Uterus (tissue), 4 donors: ENCODE data around the gene FILIP1L. TPM values are rescaled to one million over a fixed set of nuclear protein-coding genes. Genes with fewer than 3 reads are reported as not detected.

Experiments
- DNase-seq, 2 donors: peaks; one replicate each; pipeline ENCODE4 v3.0.0-alpha.2; 2019 to 2020
- H3K27ac ChIP-seq, 2 donors: fragments of 200-600 bp; sonication (generic); 1 replicate in 1 of 2; 2 replicates in 1 of 2; pipeline ENCODE4 v1.5.1; 2016 to 2018
- H3K27me3 ChIP-seq, 2 donors: fragments of 200-600 bp; sonication (generic); one replicate each; pipeline ENCODE4 v1.5.1; 2018 to 2019; ENCODE audit warnings: control low read depth in 1 of 2
- H3K36me3 ChIP-seq, 2 donors: fragments of 200-600 bp; sonication (generic); one replicate each; pipeline ENCODE4 v1.5.1; 2019; ENCODE audit warnings: control low read depth in 1 of 2
- H3K4me1 ChIP-seq, 2 donors: fragments of 200-600 bp; sonication (generic); one replicate each; pipeline ENCODE4 v1.5.1; 2018 to 2019; ENCODE audit warnings: control low read depth in 1 of 2
- H3K4me3 ChIP-seq, 2 donors: fragments of 200-600 bp; sonication (generic); 1 replicate in 1 of 2; 2 replicates in 1 of 2; pipeline ENCODE4 v1.5.1; 2018 to 2019; ENCODE audit warnings: mild to moderate bottlenecking in 1 of 2
- H3K9me3 ChIP-seq, 2 donors: fragments of 200-600 bp; sonication (generic); one replicate each; pipeline ENCODE4 v1.5.1; 2019; ENCODE audit warnings: control low read depth in 1 of 2
- CTCF ChIP-seq, 4 experiments: fragments of 200-600 bp in 2 of 4; fragments of 450-650 bp in 2 of 4; sonication (generic) in 2 of 4; IDR thresholded peaks; one replicate each; pipeline ENCODE4 v1.5.1; 2016 to 2019; ENCODE audit warnings: antibody characterized with exemption in 4 of 4, mild to moderate bottlenecking in 2 of 4, moderate library complexity in 1 of 4
- POLR2A ChIP-seq, 2 donors: fragments of 450-650 bp; IDR thresholded peaks; one replicate each; pipeline ENCODE4 v1.6.1; 2016; ENCODE audit warnings: antibody characterized with exemption in 2 of 2, mild to moderate bottlenecking in 1 of 2, moderate library complexity in 1 of 2
- intact Hi-C: fragments of 100-400 bp; cut with DNase I; formaldehyde crosslinking; loops from one replicate; pipeline ENCODE4 v1.15.1; 2023; ENCODE audit warnings: low total_unique reads
- total RNA-seq, 4 donors: library from RNA; depleted of rRNA in 3 of 4; stranded (reverse); fragments of >200 nt in 3 of 4; gene quantifications; one replicate each; pipeline versions ENCODE4 v1.1.0 to v1.2.4, GENCODE V29; 2014 to 2023
- donor health status: DM: yes; HTN: yes; CAD: no.

Gene FILIP1L
- total RNA-seq, 4 donors from 2014 or later: 48.5 to 99.1 (median 66.3) TPM

- Histone ChIP-seq H3K4me1 (peaks cover 0 to 10% of the 10 kb centered on the region in 2 donors), H3K27ac (peak overlapping the region; percentile 76 to 79)
These were observed 174.4 kb downstream of the FILIP1L start for GRCh38 chr3:99939876-99940275.

GRCh38 chr3:99938270-99938911 lies 175.9 kb downstream of the FILIP1L start:
- TF ChIP-seq CTCF (IDR thresholded peaks at IDR 0.05) (no peak), POLR2A (IDR thresholded peaks at IDR 0.05) (no peak)
- Histone ChIP-seq H3K27me3 (no peaks in the 10 kb centered on the region), H3K4me3 (no peak overlapping the region), H3K27ac (peak overlapping the region; percentile 76 to 79), H3K4me1 (peaks cover 0 to 6% of the 10 kb centered on the region in 2 donors), H3K36me3 (no peaks in the 10 kb centered on the region), H3K9me3 (no peaks in the 10 kb centered on the region)
- intact Hi-C loops: no loop called here
- DNase-seq: no peak

More at GRCh38 chr3:99939876-99940275, 174.4 kb downstream of the FILIP1L start:
- Histone ChIP-seq H3K4me3 (no peak overlapping the region), H3K36me3 (no peaks in the 10 kb centered on the region), H3K27me3 (no peaks in the 10 kb centered on the region), H3K9me3 (no peaks in the 10 kb centered on the region)
- DNase-seq: no peak
- intact Hi-C loops: no loop called here
- TF ChIP-seq CTCF (IDR thresholded peaks at IDR 0.05) (no peak), POLR2A (IDR thresholded peaks at IDR 0.05) (no peak)

- intact Hi-C loops: no loop called here
- TF ChIP-seq CTCF (IDR thresholded peaks at IDR 0.05) (no peak), POLR2A (IDR thresholded peaks at IDR 0.05) (no peak)
- Histone ChIP-seq H3K4me1 (peaks cover 0 to 6% of the 10 kb centered on the region in 2 donors), H3K27ac (peak overlapping the region; percentile 33 to 67), H3K36me3 (no peaks in the 10 kb centered on the region), H3K27me3 (no peaks in the 10 kb centered on the region), H3K9me3 (no peaks in the 10 kb centered on the region), H3K4me3 (no peak overlapping the region)
- DNase-seq: no peak
These were observed 179.1 kb downstream of the FILIP1L start for GRCh38 chr3:99934975-99935797.

DNA sequence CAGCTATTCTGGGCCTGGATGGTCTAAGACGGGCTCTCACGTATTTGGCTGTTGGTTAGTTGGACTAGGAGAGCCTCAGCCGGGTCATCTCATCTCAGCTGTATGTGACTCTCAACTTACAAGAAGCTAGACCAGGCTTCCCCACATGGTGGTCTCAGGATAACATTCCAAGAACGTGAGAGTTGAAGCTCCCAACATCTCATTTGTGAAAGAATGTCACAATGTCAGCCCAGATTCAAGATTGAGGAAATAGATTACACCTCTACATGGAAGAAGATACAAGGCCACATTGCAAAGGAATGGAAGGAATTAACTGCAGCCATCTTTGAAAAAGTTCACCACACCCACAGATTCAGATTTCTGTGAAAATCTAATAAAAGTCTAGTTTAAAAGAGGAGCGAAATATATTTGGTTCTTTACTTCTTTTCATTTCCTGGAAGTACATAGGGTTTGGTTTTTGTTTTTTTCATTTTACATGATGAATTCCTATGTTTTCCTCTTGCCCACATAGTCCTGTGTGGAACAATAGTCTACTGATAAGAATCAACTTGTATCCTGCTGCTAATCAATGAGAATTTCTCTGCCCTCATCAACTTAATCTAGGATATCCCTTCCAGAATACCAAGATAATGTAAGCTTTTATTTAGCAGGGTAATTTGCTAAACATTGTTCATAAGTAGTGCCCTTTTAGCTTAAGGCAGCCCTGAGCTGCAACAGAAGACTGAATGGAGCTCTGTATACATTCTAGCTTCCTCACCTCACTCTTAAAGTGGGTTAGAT lies 180.1 kb downstream of the FILIP1L start:
- intact Hi-C loops: no loop called here
- Histone ChIP-seq H3K4me3 (no peak overlapping the region), H3K9me3 (no peaks in the 10 kb centered on the region), H3K27ac (peak overlapping the region in 1 of 2 donors; percentile 67), H3K4me1 (peaks cover 0 to 7% of the 10 kb centered on the region in 2 donors), H3K27me3 (no peaks in the 10 kb centered on the region), H3K36me3 (no peaks in the 10 kb centered on the region)
- DNase-seq: no peak
- TF ChIP-seq CTCF (IDR thresholded peaks at IDR 0.05) (no peak), POLR2A (IDR thresholded peaks at IDR 0.05) (no peak)
